Nephron progenitor cell (in vitro differentiated cells): Measurements from ENCODE around the gene PFN3.

Experiments
- DNase-seq: peaks from one replicate; pipeline ENCODE4 v3.0.0; 2021
- H3K27ac Mint-ChIP-seq: 2 replicates; pipeline ENCODE4 v1.8.0; 2021; ENCODE audit warnings: mild to moderate bottlenecking, moderate library complexity, mixed read lengths
- H3K27me3 Mint-ChIP-seq: 2 replicates; pipeline ENCODE4 v1.8.0; 2021; ENCODE audit warnings: mild to moderate bottlenecking, low read depth, mixed read lengths; ENCODE audit not compliant: poor library complexity
- H3K36me3 Mint-ChIP-seq: 2 replicates; pipeline ENCODE4 v1.8.0; 2021; ENCODE audit warnings: low read depth, mixed read lengths
- H3K4me1 Mint-ChIP-seq: 2 replicates; pipeline ENCODE4 v1.8.0; 2021; ENCODE audit warnings: mixed read lengths
- H3K4me3 Mint-ChIP-seq: 2 replicates; pipeline ENCODE4 v1.8.0; 2021; ENCODE audit warnings: mild to moderate bottlenecking, moderate library complexity, mixed read lengths
- H3K9me3 Mint-ChIP-seq: 2 replicates; pipeline ENCODE4 v1.8.0; 2021; ENCODE audit warnings: mild to moderate bottlenecking, moderate library complexity, mixed read lengths
- TF ChIP-seq, protein P1 (sequence below): fragments of 200-600 bp; sonication (generic); IDR thresholded peaks from 2 replicates; pipeline ENCODE4 v1.5.0; 2021; ENCODE audit warnings: antibody characterized with exemption

The PFN3 gene

DNA sequence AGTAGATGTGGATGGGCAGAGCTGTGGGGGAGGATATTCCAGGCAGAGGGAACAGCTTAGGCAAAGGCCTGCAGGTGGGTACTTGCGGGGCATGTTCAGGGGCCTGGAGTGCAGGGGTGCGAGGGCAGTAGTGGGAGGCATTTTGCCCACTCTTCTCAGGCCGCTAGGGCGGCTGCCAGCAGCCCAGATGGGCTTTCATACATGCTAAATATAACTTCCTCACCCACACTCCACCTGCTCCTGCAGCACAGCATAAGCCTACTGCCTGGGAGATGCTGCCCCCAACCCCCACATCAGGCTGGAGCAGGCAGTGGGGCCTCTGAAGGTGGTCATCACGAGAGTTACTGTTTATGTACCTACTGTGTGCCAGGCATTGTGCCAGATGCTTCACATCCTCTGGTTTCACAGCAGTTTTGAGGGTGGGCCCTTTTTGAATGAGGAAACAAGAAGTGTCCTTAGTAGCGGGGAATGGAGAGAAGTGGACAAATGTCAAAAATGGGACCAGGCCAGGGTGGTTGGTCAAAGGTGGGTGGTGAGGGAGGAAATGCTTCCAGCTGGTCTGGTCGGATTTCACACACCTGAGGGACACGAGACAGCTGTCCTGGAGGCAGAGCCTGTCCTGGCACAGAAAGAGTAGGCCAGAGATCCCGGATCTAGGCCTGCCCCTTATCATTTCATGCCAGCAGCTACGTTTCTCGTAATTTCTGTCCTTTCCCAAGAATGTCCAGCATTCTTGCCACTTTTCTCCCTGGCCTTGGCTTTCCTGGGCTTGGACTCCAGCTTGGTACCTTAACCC is 30.6 kb downstream of the PFN3 start:
- no peak for DNase-seq
- no peaks in the 10 kb centered on the region for H3K9me3 Mint-ChIP-seq
- TF ChIP-seq, protein P1, sequence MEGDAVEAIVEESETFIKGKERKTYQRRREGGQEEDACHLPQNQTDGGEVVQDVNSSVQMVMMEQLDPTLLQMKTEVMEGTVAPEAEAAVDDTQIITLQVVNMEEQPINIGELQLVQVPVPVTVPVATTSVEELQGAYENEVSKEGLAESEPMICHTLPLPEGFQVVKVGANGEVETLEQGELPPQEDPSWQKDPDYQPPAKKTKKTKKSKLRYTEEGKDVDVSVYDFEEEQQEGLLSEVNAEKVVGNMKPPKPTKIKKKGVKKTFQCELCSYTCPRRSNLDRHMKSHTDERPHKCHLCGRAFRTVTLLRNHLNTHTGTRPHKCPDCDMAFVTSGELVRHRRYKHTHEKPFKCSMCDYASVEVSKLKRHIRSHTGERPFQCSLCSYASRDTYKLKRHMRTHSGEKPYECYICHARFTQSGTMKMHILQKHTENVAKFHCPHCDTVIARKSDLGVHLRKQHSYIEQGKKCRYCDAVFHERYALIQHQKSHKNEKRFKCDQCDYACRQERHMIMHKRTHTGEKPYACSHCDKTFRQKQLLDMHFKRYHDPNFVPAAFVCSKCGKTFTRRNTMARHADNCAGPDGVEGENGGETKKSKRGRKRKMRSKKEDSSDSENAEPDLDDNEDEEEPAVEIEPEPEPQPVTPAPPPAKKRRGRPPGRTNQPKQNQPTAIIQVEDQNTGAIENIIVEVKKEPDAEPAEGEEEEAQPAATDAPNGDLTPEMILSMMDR: no peak
- H3K27ac Mint-ChIP-seq: no peak overlapping the region
- no peaks in the 10 kb centered on the region for H3K36me3 Mint-ChIP-seq
- peak overlapping the region; percentile 51 for H3K4me3 Mint-ChIP-seq
- H3K4me1 Mint-ChIP-seq: peaks cover 45% of the 10 kb centered on the region
- peaks cover 17% of the 10 kb centered on the region for H3K27me3 Mint-ChIP-seq

DNA sequence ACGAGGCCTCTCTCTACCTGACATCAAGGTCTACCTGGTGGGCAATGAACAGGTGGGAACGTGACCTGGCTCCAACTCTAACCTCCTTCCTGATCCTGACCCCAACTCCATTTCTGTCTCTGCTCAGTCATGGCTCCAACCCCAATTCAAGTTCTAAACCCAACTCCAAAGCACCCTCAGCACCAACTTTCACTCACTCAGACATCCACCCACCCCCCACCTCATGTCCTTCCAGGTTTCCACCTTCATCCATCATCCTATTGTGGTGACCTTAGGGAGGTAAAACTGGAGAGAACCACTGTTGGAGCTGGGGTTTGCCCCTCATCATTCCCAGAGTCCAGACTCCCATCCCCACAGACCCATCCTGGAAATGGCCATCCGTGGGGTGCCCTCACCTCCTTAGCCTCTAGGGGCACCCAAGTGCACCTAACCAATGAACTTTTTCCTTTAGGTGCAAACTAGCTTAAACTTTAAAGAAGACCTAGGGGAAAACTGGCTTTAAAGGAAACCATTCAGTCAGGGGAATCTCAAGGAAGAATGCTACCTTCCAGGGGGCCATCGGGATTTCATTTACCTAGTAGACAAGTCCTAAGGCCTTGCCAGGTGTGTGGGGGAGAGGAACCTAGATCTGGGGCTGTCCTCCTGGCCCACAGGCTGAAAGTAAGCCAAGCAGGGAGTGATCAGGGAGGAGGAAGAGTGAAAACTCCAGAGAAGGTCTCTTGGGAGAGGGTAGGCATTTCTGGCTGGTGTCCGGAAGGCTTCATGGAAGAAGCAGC is 31.4 kb downstream of the PFN3 start:
- Mint-ChIP-seq H3K9me3 (no peaks in the 10 kb centered on the region), H3K36me3 (no peaks in the 10 kb centered on the region), H3K27me3 (peaks cover 13% of the 10 kb centered on the region), H3K27ac (no peak overlapping the region), H3K4me3 (peak overlapping the region; percentile 51), H3K4me1 (peaks cover 53% of the 10 kb centered on the region)
- TF ChIP-seq, protein P1: peak; percentile 56
- DNase-seq: peak; percentile 49

DNA sequence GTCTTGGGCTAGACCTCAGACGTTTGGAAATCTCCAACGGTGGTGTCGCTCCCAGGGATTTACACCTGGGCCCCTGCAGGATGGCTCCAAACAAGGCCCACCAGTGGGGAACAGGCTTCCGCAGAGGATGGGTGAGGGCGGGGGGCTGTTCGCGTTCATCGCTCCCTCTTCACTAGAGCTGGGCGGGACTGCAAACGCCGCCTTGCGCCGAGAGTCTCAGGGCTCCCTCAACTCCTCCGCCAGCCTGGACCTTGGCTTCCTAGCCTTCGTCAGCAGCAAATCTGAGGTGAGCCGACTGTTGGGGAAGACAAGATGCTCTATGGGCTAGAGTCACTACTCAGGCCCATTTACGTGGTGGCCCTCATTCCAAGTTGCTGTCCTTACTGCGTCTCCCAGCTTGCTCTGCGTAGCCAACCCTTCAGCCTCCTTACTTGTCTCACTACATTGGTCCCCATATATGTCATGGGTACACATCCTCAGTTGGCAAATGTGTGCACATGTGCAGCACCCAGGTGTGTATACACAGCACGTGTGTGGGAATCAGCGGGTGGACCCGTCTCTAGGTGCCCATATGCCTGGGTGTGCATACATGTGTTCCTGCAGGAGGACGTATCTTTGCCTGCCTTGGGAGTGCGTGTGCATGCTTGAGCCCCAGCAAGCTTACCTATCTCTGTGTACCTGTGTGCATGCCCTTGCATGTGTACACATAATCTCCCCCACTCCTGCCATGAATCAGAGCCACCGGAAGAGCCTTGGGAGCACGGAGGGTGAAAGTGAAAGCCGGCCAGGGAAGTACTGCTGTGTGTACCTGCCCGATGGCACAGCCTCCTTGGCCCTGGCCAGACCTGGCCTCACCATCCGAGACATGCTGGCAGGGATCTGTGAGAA is 32.2 kb downstream of the PFN3 start:
- DNase-seq: no peak
- H3K4me1 Mint-ChIP-seq: peaks cover 55% of the 10 kb centered on the region
- peaks cover 10% of the 10 kb centered on the region for H3K27me3 Mint-ChIP-seq
- peak overlapping the region; percentile 48 for H3K4me3 Mint-ChIP-seq
- no peak overlapping the region for H3K27ac Mint-ChIP-seq
- H3K9me3 Mint-ChIP-seq: no peaks in the 10 kb centered on the region
- TF ChIP-seq, protein P1: no peak
- no peaks in the 10 kb centered on the region for H3K36me3 Mint-ChIP-seq

DNA sequence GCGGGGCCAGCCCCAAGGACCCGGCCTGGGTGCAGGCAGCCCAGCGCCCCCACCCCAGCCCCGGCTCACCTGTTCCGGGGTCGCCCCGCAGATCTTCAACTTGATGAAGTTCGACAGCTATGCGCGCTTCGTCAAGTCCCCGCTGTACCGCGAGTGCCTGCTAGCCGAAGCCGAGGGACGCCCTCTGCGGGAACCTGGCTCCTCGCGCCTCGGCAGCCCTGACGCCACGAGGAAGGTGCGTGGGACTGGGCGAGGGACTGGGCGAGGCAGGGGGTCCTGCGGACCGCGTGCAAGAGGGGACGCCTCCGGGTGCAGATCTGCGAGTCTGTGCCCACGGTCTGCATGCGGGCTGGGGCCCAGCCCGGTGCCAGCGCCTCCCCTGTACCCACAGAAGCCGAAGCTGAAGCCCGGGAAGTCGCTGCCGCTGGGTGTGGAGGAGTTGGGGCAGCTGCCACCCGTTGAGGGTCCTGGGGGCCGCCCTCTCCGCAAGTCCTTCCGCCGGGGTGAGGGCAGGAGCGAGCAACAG is 33.1 kb downstream of the PFN3 start:
- peak overlapping the region; percentile 65 for H3K4me3 Mint-ChIP-seq

More for the DNA sequence above, 33.1 kb downstream of the PFN3 start:
- Mint-ChIP-seq H3K9me3 (no peaks in the 10 kb centered on the region), H3K4me1 (peaks cover 58% of the 10 kb centered on the region), H3K27ac (no peak overlapping the region), H3K36me3 (no peaks in the 10 kb centered on the region), H3K27me3 (peaks cover 10% of the 10 kb centered on the region)
- no peak for DNase-seq
- TF ChIP-seq, protein P1: no peak
